Esophagus squamous epithelium (tissue), 4 donors: ENCODE results near the gene STK38L.

Experiments
- POLR2A ChIP-seq, 4 donors: fragments of 450-650 bp; IDR thresholded peaks; one replicate each; pipeline ENCODE4 v1.6.1; 2017; ENCODE audit warnings: antibody characterized with exemption in 4 of 4, mild to moderate bottlenecking in 4 of 4, moderate library complexity in 3 of 4
- TF ChIP-seq, protein P1 (sequence below), 6 experiments: fragments of 450-650 bp in 4 of 6; fragments of 200-600 bp in 2 of 6; sonication (generic) in 2 of 6; IDR thresholded peaks; one replicate each; pipeline ENCODE4 v1.5.1; 2016 to 2019; ENCODE audit warnings: antibody characterized with exemption in 6 of 6, mild to moderate bottlenecking in 4 of 6, moderate library complexity in 4 of 6

GRCh38 chr12:27272373-27273028 is 28.4 kb downstream of the STK38L start:
- TF ChIP-seq, protein P1, sequence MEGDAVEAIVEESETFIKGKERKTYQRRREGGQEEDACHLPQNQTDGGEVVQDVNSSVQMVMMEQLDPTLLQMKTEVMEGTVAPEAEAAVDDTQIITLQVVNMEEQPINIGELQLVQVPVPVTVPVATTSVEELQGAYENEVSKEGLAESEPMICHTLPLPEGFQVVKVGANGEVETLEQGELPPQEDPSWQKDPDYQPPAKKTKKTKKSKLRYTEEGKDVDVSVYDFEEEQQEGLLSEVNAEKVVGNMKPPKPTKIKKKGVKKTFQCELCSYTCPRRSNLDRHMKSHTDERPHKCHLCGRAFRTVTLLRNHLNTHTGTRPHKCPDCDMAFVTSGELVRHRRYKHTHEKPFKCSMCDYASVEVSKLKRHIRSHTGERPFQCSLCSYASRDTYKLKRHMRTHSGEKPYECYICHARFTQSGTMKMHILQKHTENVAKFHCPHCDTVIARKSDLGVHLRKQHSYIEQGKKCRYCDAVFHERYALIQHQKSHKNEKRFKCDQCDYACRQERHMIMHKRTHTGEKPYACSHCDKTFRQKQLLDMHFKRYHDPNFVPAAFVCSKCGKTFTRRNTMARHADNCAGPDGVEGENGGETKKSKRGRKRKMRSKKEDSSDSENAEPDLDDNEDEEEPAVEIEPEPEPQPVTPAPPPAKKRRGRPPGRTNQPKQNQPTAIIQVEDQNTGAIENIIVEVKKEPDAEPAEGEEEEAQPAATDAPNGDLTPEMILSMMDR (IDR thresholded peaks at IDR 0.05), result no peak
- TF ChIP-seq POLR2A (IDR thresholded peaks at IDR 0.05), result no peak
